HepG2 (cell line): Measurements from ENCODE around the gene ATF6.

Experiments used
- FOXK2 ChIP-seq: fragments of 450-650 bp; IDR thresholded peaks from 2 replicates; pipeline ENCODE4 v1.6.1; 2016
- IRF2 ChIP-seq: IDR thresholded peaks from 2 replicates; pipeline ENCODE4 v1.6.1; 2018; ENCODE audit warnings: missing genetic modification reagents, missing compliant biosample characterization
- JUNB ChIP-seq: sonication (generic); formaldehyde crosslinking; IDR thresholded peaks from 2 replicates; pipeline ENCODE4 v1.8.0; 2022; ENCODE audit warnings: missing genetic modification reagents, mild to moderate bottlenecking, borderline replicate concordance
- MYC ChIP-seq: sonication (generic); formaldehyde crosslinking; IDR thresholded peaks from 2 replicates; pipeline ENCODE4 v1.9.0; 2021; ENCODE audit warnings: missing genetic modification reagents, borderline replicate concordance
- NFE2 ChIP-seq: sonication (generic); formaldehyde crosslinking; IDR thresholded peaks from 2 replicates; pipeline ENCODE4 v1.4.0; 2020; ENCODE audit warnings: missing genetic modification reagents
- SMARCC2 ChIP-seq: fragments of 450-650 bp; IDR thresholded peaks from 2 replicates; pipeline ENCODE4 v1.6.1; 2017; ENCODE audit warnings: antibody characterized with exemption, mild to moderate bottlenecking
- SRF ChIP-seq: IDR thresholded peaks from 2 replicates; pipeline ENCODE4 v1.6.1; 2011; ENCODE audit warnings: mild to moderate bottlenecking, low read depth, low read length, moderate library complexity
- TCF12 ChIP-seq, 2 experiments: fragments of 450-650 bp in 1 of 2; sonication (generic) in 1 of 2; formaldehyde crosslinking in 1 of 2; IDR thresholded peaks; 2 replicates each; pipeline versions ENCODE4 v1.6.1 to v1.8.0; 2017 to 2022; ENCODE audit warnings: antibody characterized with exemption in 1 of 2, mild to moderate bottlenecking in 1 of 2, missing genetic modification reagents in 1 of 2, moderate library complexity in 1 of 2
- TCF7 ChIP-seq: sonication (generic); IDR thresholded peaks from 2 replicates; pipeline ENCODE4 v1.6.1; 2016; ENCODE audit warnings: antibody characterized with exemption, low read depth
- ZNF124 ChIP-seq: sonication (generic); formaldehyde crosslinking; IDR thresholded peaks from 2 replicates; pipeline ENCODE4 v1.4.0; 2020; ENCODE audit warnings: missing genetic modification reagents
- ZNF331 ChIP-seq: sonication (generic); formaldehyde crosslinking; IDR thresholded peaks from 2 replicates; pipeline ENCODE4 v1.4.0; 2020; ENCODE audit warnings: missing genetic modification reagents
- TF ChIP-seq, protein P1 (sequence below): sonication (generic); formaldehyde crosslinking; IDR thresholded peaks from 2 replicates; pipeline ENCODE4 v1.4.0; 2020; ENCODE audit warnings: missing genetic modification reagents
- TF ChIP-seq, protein P2 (sequence below): fragments of 450-650 bp; IDR thresholded peaks from 2 replicates; pipeline ENCODE4 v1.6.1; 2016
- TF ChIP-seq, protein P3 (sequence below): IDR thresholded peaks from 2 replicates; pipeline ENCODE4 v1.6.1; 2012; ENCODE audit warnings: inconsistent platforms

DNA sequence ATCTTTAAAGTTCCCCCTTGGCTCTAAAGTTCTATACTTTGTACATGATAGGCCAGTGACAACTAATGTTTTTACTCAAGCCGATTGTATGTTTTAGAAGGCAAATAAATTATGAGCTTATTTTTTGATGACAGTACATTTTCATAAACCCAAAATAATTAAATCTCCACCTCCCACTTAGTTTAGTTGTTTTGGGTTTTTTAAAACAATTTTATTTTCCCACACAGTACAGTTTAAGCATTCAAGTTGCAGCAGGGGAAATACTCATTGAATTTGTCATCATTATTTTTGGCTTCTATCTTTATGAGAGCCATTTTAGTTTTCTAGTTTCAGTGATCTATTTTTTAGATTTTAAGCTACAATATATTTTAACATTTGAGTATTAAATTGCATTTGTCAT, 163.9 kb downstream of the ATF6 start:
- TF ChIP-seq, protein P1, sequence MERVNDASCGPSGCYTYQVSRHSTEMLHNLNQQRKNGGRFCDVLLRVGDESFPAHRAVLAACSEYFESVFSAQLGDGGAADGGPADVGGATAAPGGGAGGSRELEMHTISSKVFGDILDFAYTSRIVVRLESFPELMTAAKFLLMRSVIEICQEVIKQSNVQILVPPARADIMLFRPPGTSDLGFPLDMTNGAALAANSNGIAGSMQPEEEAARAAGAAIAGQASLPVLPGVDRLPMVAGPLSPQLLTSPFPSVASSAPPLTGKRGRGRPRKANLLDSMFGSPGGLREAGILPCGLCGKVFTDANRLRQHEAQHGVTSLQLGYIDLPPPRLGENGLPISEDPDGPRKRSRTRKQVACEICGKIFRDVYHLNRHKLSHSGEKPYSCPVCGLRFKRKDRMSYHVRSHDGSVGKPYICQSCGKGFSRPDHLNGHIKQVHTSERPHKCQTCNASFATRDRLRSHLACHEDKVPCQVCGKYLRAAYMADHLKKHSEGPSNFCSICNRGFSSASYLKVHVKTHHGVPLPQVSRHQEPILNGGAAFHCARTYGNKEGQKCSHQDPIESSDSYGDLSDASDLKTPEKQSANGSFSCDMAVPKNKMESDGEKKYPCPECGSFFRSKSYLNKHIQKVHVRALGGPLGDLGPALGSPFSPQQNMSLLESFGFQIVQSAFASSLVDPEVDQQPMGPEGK: no peak
- TF ChIP-seq IRF2 (CRISPR knock-in tag): no peak
- TF ChIP-seq SRF: no peak
- TF ChIP-seq, protein P2, sequence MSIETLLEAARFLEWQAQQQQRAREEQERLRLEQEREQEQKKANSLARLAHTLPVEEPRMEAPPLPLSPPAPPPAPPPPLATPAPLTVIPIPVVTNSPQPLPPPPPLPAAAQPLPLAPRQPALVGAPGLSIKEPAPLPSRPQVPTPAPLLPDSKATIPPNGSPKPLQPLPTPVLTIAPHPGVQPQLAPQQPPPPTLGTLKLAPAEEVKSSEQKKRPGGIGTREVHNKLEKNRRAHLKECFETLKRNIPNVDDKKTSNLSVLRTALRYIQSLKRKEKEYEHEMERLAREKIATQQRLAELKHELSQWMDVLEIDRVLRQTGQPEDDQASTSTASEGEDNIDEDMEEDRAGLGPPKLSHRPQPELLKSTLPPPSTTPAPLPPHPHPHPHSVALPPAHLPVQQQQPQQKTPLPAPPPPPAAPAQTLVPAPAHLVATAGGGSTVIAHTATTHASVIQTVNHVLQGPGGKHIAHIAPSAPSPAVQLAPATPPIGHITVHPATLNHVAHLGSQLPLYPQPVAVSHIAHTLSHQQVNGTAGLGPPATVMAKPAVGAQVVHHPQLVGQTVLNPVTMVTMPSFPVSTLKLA: no peak
- no peak for TF ChIP-seq ZNF124
- TF ChIP-seq NFE2: no peak
- TF ChIP-seq, protein P3, sequence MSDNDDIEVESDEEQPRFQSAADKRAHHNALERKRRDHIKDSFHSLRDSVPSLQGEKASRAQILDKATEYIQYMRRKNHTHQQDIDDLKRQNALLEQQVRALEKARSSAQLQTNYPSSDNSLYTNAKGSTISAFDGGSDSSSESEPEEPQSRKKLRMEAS: no peak
- TF ChIP-seq SMARCC2: no peak
- TF ChIP-seq MYC (CRISPR knock-in tag): no peak
- no peak for TF ChIP-seq TCF7
- TF ChIP-seq JUNB (CRISPR knock-in tag): no peak
- TF ChIP-seq TCF12 (IDR thresholded peaks at IDR 0.05): no peak
- TF ChIP-seq TCF12 (CRISPR knock-in tag; IDR thresholded peaks at IDR 0.05): no peak
- no peak for TF ChIP-seq ZNF331
- TF ChIP-seq FOXK2: no peak
